GM19351 (cell line): ENCODE data around the gene SH3BP5.
A peak's percentile ranks its signal among the peaks of the same experiment; 100 is the strongest.

Experiments used
- ATAC-seq: cut with Tn5 transposase; IDR thresholded peaks from one replicate; pipeline ENCODE4 v1.9.1; 2021; ENCODE audit warnings: mild to moderate bottlenecking, moderate library complexity; ENCODE audit not compliant: unreplicated experiment

SH3BP5 gene

DNA sequence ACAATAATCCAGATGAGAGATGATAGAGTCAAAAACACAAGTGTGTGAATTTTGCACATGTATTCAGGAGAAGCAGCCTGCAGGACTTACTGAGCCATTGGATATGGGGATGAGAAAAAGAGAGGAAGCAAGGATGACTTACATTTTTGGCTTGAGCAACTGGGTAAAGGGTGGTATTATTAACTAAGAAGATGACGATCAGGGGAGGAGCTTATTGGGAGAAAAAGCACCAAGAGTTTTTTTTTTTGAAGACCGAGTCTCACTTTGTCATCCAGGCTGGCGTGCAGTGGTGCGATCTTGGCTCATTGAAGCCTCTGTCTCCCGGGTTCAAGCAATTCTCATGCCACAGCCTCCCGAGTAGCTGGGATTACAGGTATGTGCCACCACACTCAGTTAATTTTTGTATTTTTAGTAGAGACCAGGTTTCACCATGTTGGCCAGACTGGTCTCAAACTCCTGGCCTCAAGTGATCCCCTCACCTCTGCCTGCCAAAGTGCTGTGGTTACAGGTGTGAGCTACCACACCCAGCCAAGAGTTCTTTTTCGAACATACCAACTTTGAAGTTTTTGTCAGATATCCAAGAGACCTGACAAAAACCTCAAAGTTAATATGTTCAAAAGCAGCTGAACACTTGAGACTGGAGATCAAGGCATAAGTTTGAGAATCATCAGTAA lies 14.8 kb upstream of the SH3BP5 start:
- ATAC-seq: no peak

GRCh38 chr3:15346516-15346915 lies 14.1 kb upstream of the SH3BP5 start:
- no peak for ATAC-seq

GRCh38 chr3:15345608-15346137 lies 13.3 kb upstream of the SH3BP5 start:
- ATAC-seq: peak; percentile 93

DNA sequence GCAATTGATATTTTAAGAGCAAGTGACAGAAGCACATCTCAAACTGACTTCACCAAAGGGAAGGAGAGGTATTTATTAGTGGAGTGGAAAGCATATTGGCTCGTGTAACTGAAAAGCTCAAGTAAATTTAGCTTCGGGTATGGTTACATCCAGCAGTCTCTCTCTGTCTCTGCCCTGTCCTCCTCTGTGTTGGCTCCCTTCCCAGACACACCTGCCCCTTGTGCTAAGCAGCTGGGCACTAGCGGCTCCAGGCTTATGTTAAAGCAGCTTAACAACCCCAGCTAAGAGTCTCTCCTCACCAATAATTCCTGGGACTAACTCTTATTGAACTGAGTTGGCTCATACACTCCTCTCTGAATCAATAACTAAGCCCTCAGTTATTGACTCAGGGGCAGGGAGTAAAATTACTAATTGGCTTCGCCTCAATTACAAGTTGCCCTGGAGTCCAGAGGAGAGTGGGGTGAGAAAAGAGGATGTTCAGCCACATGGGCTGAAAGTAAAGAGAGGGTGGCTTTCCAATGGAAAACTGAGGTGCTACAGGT lies 12.8 kb upstream of the SH3BP5 start:
- ATAC-seq: peak; percentile 12

DNA sequence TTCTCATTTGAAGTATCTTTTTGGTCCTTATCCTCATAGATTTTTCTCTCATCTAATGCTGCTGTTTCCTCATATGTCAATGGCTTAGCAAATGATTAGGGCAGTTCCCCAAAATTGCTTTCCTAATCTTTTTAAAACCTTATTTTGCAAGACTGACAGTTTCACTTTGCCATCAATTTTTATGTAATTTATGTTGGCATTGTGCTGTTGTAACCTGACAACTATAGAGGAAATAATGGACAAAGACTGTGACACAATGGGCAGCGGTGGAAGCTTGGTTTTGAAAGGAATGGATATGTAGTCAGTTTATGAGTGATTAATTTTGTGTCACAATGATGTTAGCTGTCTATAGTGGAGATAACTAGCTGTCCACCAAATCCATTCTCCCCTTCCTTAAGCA lies 10.6 kb upstream of the SH3BP5 start:
- ATAC-seq: no peak

DNA sequence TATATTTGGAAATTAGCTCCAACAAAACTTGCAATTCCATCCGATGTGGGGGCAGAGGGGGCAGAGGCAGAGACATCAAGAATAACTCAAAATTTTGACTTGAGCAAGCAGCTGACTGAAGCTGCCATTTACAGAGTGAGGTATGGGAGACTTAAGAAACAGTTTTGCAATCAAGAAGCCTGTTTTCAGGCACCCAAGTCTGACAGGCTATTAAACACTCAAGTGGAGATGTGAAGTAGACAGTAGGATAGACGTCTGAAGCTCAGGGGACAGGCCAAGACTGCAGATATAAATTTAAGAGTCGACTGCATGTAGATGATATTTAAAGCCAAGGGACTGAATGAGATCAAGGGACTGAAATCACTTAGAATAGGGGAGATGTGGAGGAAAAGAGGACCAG lies 9.9 kb upstream of the SH3BP5 start:
- no peak for ATAC-seq

DNA sequence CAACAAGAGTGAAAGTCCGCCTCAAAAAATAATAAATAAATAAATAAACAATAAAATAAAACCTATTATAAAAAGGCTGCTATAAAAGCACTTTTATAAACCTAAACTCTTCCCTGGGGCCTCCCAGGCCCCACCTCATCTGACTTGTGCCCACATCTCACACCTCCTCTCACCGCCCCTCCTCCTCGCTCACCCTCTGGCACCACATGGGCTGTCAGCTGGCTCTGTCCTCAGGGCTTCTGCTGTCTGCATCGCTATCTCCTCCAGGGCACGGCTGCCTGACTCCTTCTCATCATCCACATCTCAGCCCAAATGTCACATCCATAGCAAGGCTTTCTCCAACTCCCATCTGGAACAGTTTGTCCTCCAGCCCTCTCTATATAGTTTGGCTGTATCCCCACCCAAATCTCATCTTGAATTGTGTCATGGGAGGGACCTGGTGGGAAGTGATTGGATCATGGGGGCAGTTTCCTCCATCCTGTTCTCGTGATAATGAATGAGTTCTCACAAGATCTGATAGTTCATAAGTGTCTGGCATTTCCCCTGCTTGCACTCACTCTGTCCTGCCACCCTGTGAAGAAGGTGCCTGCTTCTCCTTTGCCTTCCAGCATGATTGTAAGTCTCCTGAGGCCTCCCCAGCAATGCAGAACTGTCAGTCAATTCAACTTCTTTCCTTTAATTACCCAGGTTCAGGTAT lies 8.8 kb upstream of the SH3BP5 start:
- no peak for ATAC-seq

- ATAC-seq: no peak
Observed at GRCh38 chr3:15339786-15340215, 7.4 kb upstream of the SH3BP5 start.

DNA sequence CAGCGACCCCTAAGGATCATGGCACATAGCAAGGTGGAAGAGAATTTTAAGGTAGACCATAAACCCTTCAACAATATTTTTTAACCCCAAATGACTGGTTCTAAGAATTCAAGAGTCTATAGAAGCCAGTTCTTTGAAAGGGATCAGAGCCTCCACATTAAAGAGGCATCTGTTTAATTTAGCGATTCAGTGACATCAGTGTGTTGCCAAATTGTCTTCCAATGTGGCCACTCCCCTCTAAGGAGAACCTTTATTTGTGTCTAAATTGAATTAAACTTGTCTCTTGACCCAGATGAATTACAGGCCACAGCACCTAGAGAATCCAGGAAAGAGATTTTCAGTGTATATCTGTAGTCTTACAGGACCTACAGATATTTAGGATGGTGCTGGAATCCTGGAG lies 6.6 kb upstream of the SH3BP5 start:
- no peak for ATAC-seq

DNA sequence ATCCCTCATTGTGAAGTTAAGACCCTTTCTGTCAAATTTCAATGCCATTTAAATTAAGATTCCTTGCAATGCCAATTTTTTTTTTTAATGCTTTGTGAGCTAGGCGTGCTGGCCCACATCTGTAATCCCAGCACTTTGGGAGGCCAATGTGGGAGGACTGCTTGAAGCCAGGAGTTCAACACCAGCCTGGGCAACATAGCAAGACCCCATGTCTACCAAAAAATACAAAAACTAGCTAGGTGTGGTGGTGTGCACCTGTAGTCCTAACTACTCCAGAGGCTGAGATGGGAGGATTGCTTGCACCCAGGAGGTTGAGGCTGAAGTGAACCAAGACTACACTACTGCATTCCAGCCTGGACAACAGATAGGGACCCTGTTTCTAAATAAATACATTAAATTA lies 5.6 kb upstream of the SH3BP5 start:
- no peak for ATAC-seq

DNA sequence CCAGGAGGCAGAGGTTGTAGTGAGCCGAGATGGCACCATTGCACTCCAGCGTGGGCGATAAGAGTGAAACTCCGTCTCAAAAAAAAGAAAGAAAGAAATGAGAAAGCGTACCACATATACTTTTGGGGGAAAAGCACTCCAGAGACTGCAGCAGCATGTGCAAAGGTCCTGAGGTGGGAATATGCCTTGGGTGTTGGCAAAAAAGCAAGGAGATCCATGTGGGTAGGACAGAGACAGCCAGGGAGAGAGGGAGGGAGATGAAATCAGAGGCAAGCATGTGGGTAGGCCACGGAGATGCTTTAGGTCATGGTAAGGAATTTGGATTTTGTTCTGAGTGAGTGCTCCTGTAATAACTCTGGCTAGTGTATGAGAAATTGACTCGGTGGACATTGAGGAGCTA lies 3.7 kb upstream of the SH3BP5 start:
- no peak for ATAC-seq

- ATAC-seq: no peak
Observed at GRCh38 chr3:15333956-15334263, 1.5 kb upstream of the SH3BP5 start.

DNA sequence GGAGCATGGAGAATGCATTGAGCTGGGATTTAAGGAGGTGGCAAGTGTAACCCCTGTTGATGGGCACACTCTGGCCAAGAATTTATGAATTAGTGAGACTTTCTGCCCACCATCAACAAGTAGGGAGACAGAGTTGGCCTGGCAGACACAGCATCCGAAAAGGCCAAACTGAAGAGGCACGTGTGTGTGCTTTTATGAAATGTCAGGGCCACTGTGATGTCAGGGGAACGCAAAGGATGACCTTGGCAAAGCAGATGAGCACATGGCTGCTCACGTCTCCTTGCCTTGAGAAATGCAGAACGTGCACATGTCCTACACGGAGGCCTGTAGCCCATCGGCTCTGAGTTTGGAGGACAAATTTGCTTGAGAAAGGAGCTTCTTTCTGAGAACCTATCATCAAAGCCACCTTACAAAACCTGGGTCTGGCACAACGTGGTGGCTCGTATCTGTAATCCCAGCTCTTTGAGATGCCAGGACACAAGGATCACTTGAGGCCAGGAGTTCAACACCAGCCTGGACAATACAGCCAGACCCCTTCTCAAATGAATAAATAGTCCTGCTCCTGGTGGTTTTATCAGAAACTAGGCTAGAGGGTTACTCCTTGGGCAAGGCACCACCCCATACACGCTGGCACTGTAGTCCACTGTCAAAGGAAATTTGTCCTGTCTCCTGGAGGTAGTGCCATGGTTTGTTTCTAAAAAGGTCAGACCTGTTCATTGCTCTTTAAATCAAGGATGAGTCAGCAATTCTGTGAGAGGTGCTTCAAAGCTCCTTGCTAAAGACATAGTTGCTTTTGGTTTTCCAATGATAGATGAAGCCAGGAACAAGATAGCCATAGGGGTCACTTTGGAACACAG lies 941 bp upstream of the SH3BP5 start:
- no peak for ATAC-seq

GRCh38 chr3:15331606-15332404 lies 581 bp downstream of the SH3BP5 start:
- peak; percentile 34 for ATAC-seq

GRCh38 chr3:15331072-15331605 lies 1.2 kb downstream of the SH3BP5 start:
- ATAC-seq: no peak

- no peak for ATAC-seq
Observed at GRCh38 chr3:15330031-15330596, 2.3 kb downstream of the SH3BP5 start.

- ATAC-seq: no peak
Observed at GRCh38 chr3:15329046-15330005, 3.1 kb downstream of the SH3BP5 start.

DNA sequence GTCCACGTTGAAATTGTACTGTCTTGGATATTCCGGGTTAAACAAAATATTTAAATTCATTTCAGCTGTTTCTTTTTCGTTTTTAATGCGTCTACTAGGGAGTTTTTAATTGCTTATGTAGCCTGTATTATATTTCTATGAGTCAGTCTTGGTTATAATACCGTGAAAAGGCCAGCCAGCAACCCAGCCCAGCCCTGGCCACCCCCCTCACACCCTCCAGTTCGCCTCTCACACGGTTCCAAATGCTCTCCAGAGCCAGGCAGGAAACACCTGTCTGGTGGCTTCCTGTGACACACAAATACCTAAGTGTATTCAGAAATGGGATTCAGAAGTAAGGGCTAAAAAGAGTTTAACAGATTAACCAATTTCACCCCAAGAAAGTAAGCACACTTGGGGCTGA lies 4.4 kb downstream of the SH3BP5 start:
- no peak for ATAC-seq

- ATAC-seq: no peak
Observed at GRCh38 chr3:15326673-15327072, 5.7 kb downstream of the SH3BP5 start.
